ENCODE data around the gene GAB4.

GAB4 gene

GRCh38 chr22:16973591-16974297 is 34.3 kb downstream of the GAB4 start:
- in situ Hi-C loops (cut with MboI; ENCODE audit: low pct_unique_long_range_greater_than_20kb, low sequenced_read_pairs, unreplicated experiment): no loop called here
- TF ChIP-seq CTCF (IDR thresholded peaks at IDR 0.05; ENCODE audit: extremely low read depth, insufficient read depth, missing control alignments): no peak
- DNase-seq (ENCODE audit: low spot score): no peak

GRCh38 chr22:16972311-16972710 is 35.7 kb downstream of the GAB4 start:
- in situ Hi-C loops (cut with MboI; ENCODE audit: low pct_unique_long_range_greater_than_20kb, low sequenced_read_pairs, unreplicated experiment): no loop called here
- DNase-seq (ENCODE audit: low spot score): no peak
- no peak for TF ChIP-seq CTCF (IDR thresholded peaks at IDR 0.05; ENCODE audit: extremely low read depth, insufficient read depth, missing control alignments)

- TF ChIP-seq CTCF (IDR thresholded peaks at IDR 0.05; ENCODE audit: extremely low read depth, insufficient read depth, missing control alignments): no peak
- in situ Hi-C loops (cut with MboI; ENCODE audit: low pct_unique_long_range_greater_than_20kb, low sequenced_read_pairs, unreplicated experiment): no loop called here
- DNase-seq (ENCODE audit: low spot score): no peak
Observed at GRCh38 chr22:16970446-16970845, 37.6 kb downstream of the GAB4 start.

- in situ Hi-C loops (cut with MboI; ENCODE audit: low pct_unique_long_range_greater_than_20kb, low sequenced_read_pairs, unreplicated experiment): no loop called here
- no peak for TF ChIP-seq CTCF (IDR thresholded peaks at IDR 0.05; ENCODE audit: extremely low read depth, insufficient read depth, missing control alignments)
- DNase-seq (ENCODE audit: low spot score): no peak
Observed at GRCh38 chr22:16969508-16970327, 38.3 kb downstream of the GAB4 start.

- DNase-seq (ENCODE audit: low spot score): no peak
- TF ChIP-seq CTCF (IDR thresholded peaks at IDR 0.05; ENCODE audit: extremely low read depth, insufficient read depth, missing control alignments): no peak
- in situ Hi-C loops (cut with MboI; ENCODE audit: low pct_unique_long_range_greater_than_20kb, low sequenced_read_pairs, unreplicated experiment): no loop called here
Observed at GRCh38 chr22:16968218-16968595, 39.8 kb downstream of the GAB4 start.

GRCh38 chr22:16967453-16968217 is 40.4 kb downstream of the GAB4 start:
- no peak for DNase-seq (ENCODE audit: low spot score)
- in situ Hi-C loops (cut with MboI; ENCODE audit: low pct_unique_long_range_greater_than_20kb, low sequenced_read_pairs, unreplicated experiment): no loop called here
- TF ChIP-seq CTCF (IDR thresholded peaks at IDR 0.05; ENCODE audit: extremely low read depth, insufficient read depth, missing control alignments): no peak
